Measurements from ENCODE around the gene TRAPPC14. TPM values are rescaled to one million over a fixed set of nuclear protein-coding genes. Genes with fewer than 3 reads are reported as not detected.

The TRAPPC14 gene
- total and polyA plus RNA-seq, 7 donors, result 4.1 to 14.2 (median 7.4) TPM

GRCh38 chr7:100111914-100112313 lies 46.6 kb downstream of the TRAPPC14 start:
- H3K36me3 ChIP-seq (ENCODE audit: insufficient read depth in 1 of 2, low read depth in 1 of 2), result peaks cover 0 to 74% of the 10 kb centered on the region in 2 donors
- 89 to 93% (median 89%) methylated on average over 13 of the region's 13 CpGs for WGBS, 3 donors

GRCh38 chr7:100111156-100111555 lies 47.4 kb downstream of the TRAPPC14 start:
- intact Hi-C loops (cut with DNase I), result no loop called here
- DNase-seq (no peak), ATAC-seq (no peak)
- peaks cover 0 to 78% of the 10 kb centered on the region in 2 donors for H3K36me3 ChIP-seq (ENCODE audit: insufficient read depth in 1 of 2, low read depth in 1 of 2)
- WGBS, 3 donors, result 86 to 91% (median 91%) methylated on average over 7 of the region's 7 CpGs
- H3K4me3 ChIP-seq, result no peak overlapping the region
- TF ChIP-seq CTCF (IDR thresholded peaks at IDR 0.05), result no peak
- no peaks in the 10 kb centered on the region for H3K9me3 ChIP-seq
- no peaks in the 10 kb centered on the region for H3K27me3 ChIP-seq (ENCODE audit: insufficient read depth in 3 of 3, low read length in 2 of 3)
- H3K4me1 ChIP-seq, result no peaks in the 10 kb centered on the region
- H3K27ac ChIP-seq, result no peak overlapping the region

More at GRCh38 chr7:100111914-100112313, 46.6 kb downstream of the TRAPPC14 start:
- no peak for DNase-seq
- no peak for TF ChIP-seq CTCF (IDR thresholded peaks at IDR 0.05)
- Histone ChIP-seq H3K27me3 (ENCODE audit: insufficient read depth in 3 of 3, low read length in 2 of 3) (no peaks in the 10 kb centered on the region), H3K4me3 (no peak overlapping the region), H3K4me1 (no peaks in the 10 kb centered on the region), H3K27ac (no peak overlapping the region), H3K9me3 (no peaks in the 10 kb centered on the region)
- ATAC-seq, result no peak
- intact Hi-C loops (cut with DNase I), result no loop called here

GRCh38 chr7:100109521-100110163 lies 48.9 kb downstream of the TRAPPC14 start:
- Histone ChIP-seq H3K9me3 (no peaks in the 10 kb centered on the region), H3K27ac (no peak overlapping the region), H3K4me3 (no peak overlapping the region), H3K4me1 (no peaks in the 10 kb centered on the region), H3K27me3 (ENCODE audit: insufficient read depth in 3 of 3, low read length in 2 of 3) (no peaks in the 10 kb centered on the region), H3K36me3 (ENCODE audit: insufficient read depth in 1 of 2, low read depth in 1 of 2) (peaks cover 0 to 94% of the 10 kb centered on the region in 2 donors)
- DNase-seq (no peak), ATAC-seq (no peak)
- intact Hi-C loops (cut with DNase I), result no loop called here
- no peak for TF ChIP-seq CTCF (IDR thresholded peaks at IDR 0.05)
- 83 to 87% (median 85%) methylated on average over 12 of the region's 12 CpGs for WGBS, 3 donors

GRCh38 chr7:100107890-100108289 lies 50.6 kb downstream of the TRAPPC14 start:
- no peak overlapping the region for H3K4me3 ChIP-seq
- H3K27me3 ChIP-seq (ENCODE audit: insufficient read depth in 3 of 3, low read length in 2 of 3), result no peaks in the 10 kb centered on the region
- H3K36me3 ChIP-seq (ENCODE audit: insufficient read depth in 1 of 2, low read depth in 1 of 2), result peaks cover 0 to 96% of the 10 kb centered on the region in 2 donors
- DNase-seq (no peak), ATAC-seq (no peak)
- no peak overlapping the region for H3K27ac ChIP-seq
- 81 to 90% (median 82%) methylated on average over 10 to 11 of the region's 11 CpGs for WGBS, 3 donors
- intact Hi-C loops (cut with DNase I), result no loop called here
- no peak for TF ChIP-seq CTCF (IDR thresholded peaks at IDR 0.05)
- H3K9me3 ChIP-seq, result no peaks in the 10 kb centered on the region
- no peaks in the 10 kb centered on the region for H3K4me1 ChIP-seq

Measured in psoas muscle (tissue), 8 donors.